OCI-M2 (cell line): ENCODE measurements around the gene ARL5A.

Experiments
- DNase-seq: peaks from one replicate; lab custom pipeline; 2025; ENCODE audit not compliant: unreplicated experiment; lab: John Stamatoyannopoulos, UW

The ARL5A gene

GRCh38 chr2:151840216-151841046 is 12.2 kb upstream of the ARL5A start:
- DNase-seq = no peak

GRCh38 chr2:151837926-151838325 is 9.7 kb upstream of the ARL5A start:
- DNase-seq = no peak

- DNase-seq = no peak
Measured at GRCh38 chr2:151833984-151834383, 5.8 kb upstream of the ARL5A start.

GRCh38 chr2:151830961-151831360 is 2.7 kb upstream of the ARL5A start:
- no peak for DNase-seq

GRCh38 chr2:151828890-151829324 is 686 bp upstream of the ARL5A start:
- DNase-seq = no peak

GRCh38 chr2:151827564-151828142 is 568 bp downstream of the ARL5A start:
- no peak for DNase-seq

- DNase-seq = no peak
Measured at GRCh38 chr2:151826737-151827157, 1.5 kb downstream of the ARL5A start.

- no peak for DNase-seq
Measured at GRCh38 chr2:151824886-151825285, 3.3 kb downstream of the ARL5A start.

GRCh38 chr2:151823651-151824050 is 4.6 kb downstream of the ARL5A start:
- DNase-seq = no peak

GRCh38 chr2:151819920-151820319 is 8.3 kb downstream of the ARL5A start:
- DNase-seq = no peak

GRCh38 chr2:151817929-151818328 is 10.3 kb downstream of the ARL5A start:
- no peak for DNase-seq

GRCh38 chr2:151816843-151817242 is 11.4 kb downstream of the ARL5A start:
- DNase-seq = no peak

GRCh38 chr2:151815821-151816489 is 12.3 kb downstream of the ARL5A start:
- no peak for DNase-seq

GRCh38 chr2:151810489-151810888 is 17.7 kb downstream of the ARL5A start:
- DNase-seq = no peak

GRCh38 chr2:151809073-151809383 is 19.2 kb downstream of the ARL5A start:
- no peak for DNase-seq

- DNase-seq = no peak
Measured at GRCh38 chr2:151808258-151809072, 19.8 kb downstream of the ARL5A start.

- no peak for DNase-seq
Measured at GRCh38 chr2:151805961-151806360, 22.3 kb downstream of the ARL5A start.

- DNase-seq = no peak
Measured at GRCh38 chr2:151805343-151805742, 22.9 kb downstream of the ARL5A start.

GRCh38 chr2:151803811-151804210 is 24.4 kb downstream of the ARL5A start:
- DNase-seq = no peak

- DNase-seq = no peak
Measured at GRCh38 chr2:151802315-151802714, 25.9 kb downstream of the ARL5A start.

- no peak for DNase-seq
Measured at GRCh38 chr2:151799886-151800292, 28.3 kb downstream of the ARL5A start.
